Muscle of back (tissue), 11 donors: ENCODE measurements around the gene EPB41L1. TPM values are rescaled to one million over a fixed set of nuclear protein-coding genes. Genes with fewer than 3 reads are reported as not detected.

Experiments
- DNase-seq, 3 donors: peaks; one replicate each; pipeline versions ENCODE4 v3.0.0 to v3.0.0-alpha.2; 2013
- polyA plus RNA-seq, 10 donors: library from polyadenylated mRNA; unstranded; fragments of 120-200 nt; gene quantifications; one replicate each; pipeline ENCODE4 v1.2.1, GENCODE V29; 2013; ENCODE audit not compliant: insufficient read length in 10 of 10

The EPB41L1 gene
- polyA plus RNA-seq, 10 donors = 23.1 to 32.1 (median 24.3) TPM

DNA sequence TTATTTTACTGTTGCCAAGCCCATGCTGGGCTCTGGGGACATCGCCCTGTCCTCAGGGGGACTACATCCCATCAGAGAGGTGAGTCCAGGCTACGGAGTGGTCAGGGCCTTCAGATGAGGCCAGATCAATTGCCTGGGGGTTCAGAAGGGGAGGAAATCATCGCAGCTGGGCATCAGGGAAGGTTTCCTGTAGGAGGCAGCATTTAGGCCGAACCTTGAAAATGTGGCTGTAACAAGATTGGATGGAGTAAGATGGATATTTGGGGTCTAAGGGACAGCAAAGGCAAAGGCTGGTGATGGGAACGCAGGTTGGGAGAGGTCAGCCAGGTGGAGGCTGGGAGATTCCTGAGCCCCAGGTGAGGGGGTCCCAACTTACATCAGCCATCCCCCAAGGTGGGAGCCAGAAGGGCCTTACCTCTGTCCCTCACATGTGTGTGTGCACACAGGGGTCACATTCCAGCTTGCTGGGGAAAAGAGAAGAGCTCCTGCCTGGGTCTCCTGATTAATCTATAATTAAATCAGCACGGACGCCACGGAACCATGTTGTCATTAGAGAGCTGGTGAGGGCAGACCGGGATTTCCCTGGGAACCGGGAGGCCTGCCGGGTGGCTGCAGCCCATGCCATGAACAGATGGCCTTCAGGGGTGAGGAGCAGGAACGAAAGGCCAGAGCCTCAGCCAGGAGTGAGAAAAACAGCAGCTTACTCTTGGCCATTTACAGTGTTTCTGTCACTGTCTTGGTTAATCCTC is 121.1 kb downstream of the EPB41L1 start:
- no peak for DNase-seq

DNA sequence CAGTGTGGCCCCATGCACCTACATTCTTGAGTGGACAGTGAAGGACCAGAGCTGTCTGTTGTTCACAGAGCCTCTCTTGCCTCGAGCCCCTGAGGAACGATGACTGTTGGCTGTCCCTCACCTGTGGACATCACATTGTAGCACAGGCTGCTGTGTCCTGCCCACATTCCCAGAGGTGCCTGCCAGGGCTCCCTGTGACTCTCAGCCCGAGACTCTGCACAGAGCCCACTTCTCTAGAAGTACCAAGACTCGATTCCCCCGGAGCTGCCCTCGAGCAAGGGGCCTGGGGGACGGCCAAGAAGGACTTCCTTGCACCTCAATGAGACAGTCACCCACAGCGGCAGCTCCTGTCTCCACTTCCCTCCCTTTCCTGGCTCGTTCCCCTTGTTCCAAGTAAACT is 123.0 kb downstream of the EPB41L1 start:
- DNase-seq = no peak

DNA sequence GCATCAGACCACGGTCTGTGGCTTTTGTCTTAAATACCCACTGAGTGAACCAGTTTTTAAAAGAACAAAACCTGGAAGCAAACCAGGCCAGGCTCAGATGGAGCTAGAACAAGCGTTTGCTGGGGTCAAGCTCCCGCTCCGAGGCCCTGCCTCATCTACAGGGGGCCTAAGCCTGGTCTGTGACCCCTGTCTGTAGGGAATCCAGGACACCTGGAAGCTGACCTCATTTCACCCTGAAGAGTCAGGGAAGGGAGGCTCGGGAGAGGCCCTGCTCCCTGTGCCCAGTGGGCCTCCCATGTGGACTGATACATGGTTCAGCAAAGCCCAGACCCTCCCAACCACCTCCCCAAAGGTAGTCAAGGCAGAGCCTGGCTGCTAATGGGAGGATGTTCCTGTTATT is 124.8 kb downstream of the EPB41L1 start:
- no peak for DNase-seq

DNA sequence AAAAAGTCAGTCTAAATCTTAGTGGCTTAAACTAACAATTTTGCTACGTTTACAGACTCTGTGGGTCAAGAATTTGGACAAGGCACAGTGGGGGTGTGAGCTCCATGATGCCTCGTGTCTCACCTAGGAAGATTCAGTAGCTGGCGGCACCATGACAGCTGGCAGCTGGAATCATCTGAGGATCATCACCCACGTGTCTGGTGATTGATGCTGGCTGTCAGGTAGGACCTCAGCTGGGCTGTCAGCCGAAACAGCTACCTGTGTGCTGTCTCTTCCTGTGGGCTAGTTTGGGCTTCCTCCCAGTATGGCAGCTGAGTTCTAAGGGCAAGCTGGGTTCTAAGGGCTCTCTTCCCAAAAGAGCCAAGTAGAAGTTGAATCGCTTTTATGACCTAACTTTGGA is 125.2 kb downstream of the EPB41L1 start:
- DNase-seq = no peak

DNA sequence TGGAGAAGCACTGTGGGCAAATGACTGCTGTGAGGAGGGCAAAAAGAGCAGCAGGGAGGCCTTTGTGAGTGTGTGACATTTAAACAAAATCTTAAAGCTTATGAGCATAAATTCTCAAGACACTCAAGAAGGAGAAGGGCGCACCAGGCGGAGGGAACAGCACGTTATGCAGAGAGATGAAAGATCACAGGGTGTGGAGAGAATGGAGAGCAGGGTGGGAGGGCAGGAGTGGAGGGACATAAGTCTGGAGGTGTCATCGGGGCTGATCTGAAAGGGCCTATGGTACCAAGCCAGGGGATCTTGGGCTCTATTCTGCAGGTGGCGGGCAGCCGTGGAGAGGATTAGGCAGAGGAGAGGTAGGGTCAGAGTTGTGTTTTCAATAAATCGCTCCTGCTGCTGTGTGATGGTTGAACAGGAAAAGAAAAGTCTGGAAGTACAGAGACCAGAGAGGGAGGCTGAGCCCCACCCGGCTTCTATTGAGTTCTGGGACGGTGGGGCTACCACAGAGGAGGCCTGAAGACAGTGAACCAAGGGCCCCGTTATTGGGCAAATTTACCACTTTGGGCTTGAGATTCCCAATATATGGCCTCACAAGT is 127.3 kb downstream of the EPB41L1 start:
- DNase-seq = no peak

Other genes starting within 250 kb of the EPB41L1 start
- 10 to 100 TPM; 16.6 to 36.3 (median 21.0) TPM for gene SCAND1, start 200.2 kb upstream of the EPB41L1 start, polyA plus RNA-seq
- under 1 TPM in 8 of 10 donors, not detected in 2; 0.16 to 0.88 (median 0.37) TPM for gene CNBD2, start 186.2 kb upstream of the EPB41L1 start, polyA plus RNA-seq
- 10 to 100 TPM; 16.8 to 29.0 (median 26.0) TPM for gene AAR2, start 81.7 kb downstream of the EPB41L1 start, polyA plus RNA-seq
- 10 to 100 TPM; 45.1 to 60.9 (median 53.8) TPM for gene DLGAP4, start 151.6 kb downstream of the EPB41L1 start, polyA plus RNA-seq